Keratinocyte (primary cell): ENCODE measurements around the gene MARCHF3.

Source experiments
- EZH2 ChIP-seq: IDR thresholded peaks from one replicate; pipeline ENCODE4 v1.6.1; 2012; ENCODE audit warnings: inconsistent platforms, mild to moderate bottlenecking, low read length, moderate library complexity
- TF ChIP-seq, protein P1 (sequence below), 3 experiments: IDR thresholded peaks in 1 of 3; conservative IDR thresholded peaks in 1 of 3; optimal IDR thresholded peaks in 1 of 3; 2 replicates in 2 of 3; 3 replicates in 1 of 3; pipeline versions ENCODE3 to v1.5.1; 2011; ENCODE audit warnings: low read length in 3 of 3, mild to moderate bottlenecking in 3 of 3, moderate library complexity in 2 of 3, control low read depth in 1 of 3, inconsistent platforms in 1 of 3; ENCODE audit not compliant: insufficient read depth in 2 of 3; ENCODE audit errors: extremely low read depth in 1 of 3

DNA sequence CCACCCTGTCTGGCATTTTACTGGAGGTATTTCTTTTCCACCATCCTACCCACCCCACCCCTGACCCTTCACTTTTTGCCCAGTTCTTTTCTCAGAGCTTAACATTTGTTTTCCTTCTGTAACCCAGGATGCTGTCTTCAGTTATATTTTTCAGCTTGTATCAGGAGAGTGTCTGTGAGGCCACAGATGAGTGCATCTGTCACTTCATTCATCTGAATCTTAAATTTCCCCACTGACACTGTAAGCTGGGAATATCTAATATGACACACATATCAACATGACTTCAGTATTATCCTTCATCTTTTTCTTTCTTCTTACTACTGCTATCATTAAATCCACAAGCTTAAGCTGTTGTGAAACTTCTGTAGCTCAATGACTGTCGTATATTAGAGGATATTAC lies 4.9 kb downstream of the MARCHF3 start:
- no peak for TF ChIP-seq EZH2
- TF ChIP-seq, protein P1, sequence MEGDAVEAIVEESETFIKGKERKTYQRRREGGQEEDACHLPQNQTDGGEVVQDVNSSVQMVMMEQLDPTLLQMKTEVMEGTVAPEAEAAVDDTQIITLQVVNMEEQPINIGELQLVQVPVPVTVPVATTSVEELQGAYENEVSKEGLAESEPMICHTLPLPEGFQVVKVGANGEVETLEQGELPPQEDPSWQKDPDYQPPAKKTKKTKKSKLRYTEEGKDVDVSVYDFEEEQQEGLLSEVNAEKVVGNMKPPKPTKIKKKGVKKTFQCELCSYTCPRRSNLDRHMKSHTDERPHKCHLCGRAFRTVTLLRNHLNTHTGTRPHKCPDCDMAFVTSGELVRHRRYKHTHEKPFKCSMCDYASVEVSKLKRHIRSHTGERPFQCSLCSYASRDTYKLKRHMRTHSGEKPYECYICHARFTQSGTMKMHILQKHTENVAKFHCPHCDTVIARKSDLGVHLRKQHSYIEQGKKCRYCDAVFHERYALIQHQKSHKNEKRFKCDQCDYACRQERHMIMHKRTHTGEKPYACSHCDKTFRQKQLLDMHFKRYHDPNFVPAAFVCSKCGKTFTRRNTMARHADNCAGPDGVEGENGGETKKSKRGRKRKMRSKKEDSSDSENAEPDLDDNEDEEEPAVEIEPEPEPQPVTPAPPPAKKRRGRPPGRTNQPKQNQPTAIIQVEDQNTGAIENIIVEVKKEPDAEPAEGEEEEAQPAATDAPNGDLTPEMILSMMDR (optimal IDR thresholded peaks at IDR 0.05 in 1 of 3, IDR thresholded peaks at IDR 0.05 in 1 of 3, conservative IDR thresholded peaks at IDR 0.05 in 1 of 3; ENCODE audit: extremely low read depth in 1 of 3, insufficient read depth in 2 of 3, low read length in 3 of 3), result no peak
